ENCODE measurements around the gene ECHDC3. TPM values are rescaled to one million over a fixed set of nuclear protein-coding genes. Genes with fewer than 3 reads are reported as not detected.

Gene ECHDC3
- polyA plus RNA-seq, 10 donors, result 5.3 to 9.4 (median 7.1) TPM

GRCh38 chr10:11776080-11776479 is 33.9 kb downstream of the ECHDC3 start:
- DNase-seq, result no peak

- no peak for DNase-seq
These were observed 38.9 kb downstream of the ECHDC3 start for GRCh38 chr10:11781114-11781513.

GRCh38 chr10:11782793-11783557 is 40.8 kb downstream of the ECHDC3 start:
- DNase-seq, result peak; percentile 33 to 71 (median 47)

- no peak for DNase-seq
These were observed 41.3 kb downstream of the ECHDC3 start for GRCh38 chr10:11783558-11783865.

GRCh38 chr10:11787374-11787773 is 45.2 kb downstream of the ECHDC3 start:
- no peak for DNase-seq

GRCh38 chr10:11787846-11788245 is 45.7 kb downstream of the ECHDC3 start:
- no peak for DNase-seq

GRCh38 chr10:11789306-11789705 is 47.1 kb downstream of the ECHDC3 start:
- DNase-seq, result no peak

- DNase-seq, result no peak
These were observed 47.8 kb downstream of the ECHDC3 start for GRCh38 chr10:11789956-11790355.

GRCh38 chr10:11793762-11794479 is 51.7 kb downstream of the ECHDC3 start:
- no peak for DNase-seq

GRCh38 chr10:11794566-11794965 is 52.4 kb downstream of the ECHDC3 start:
- no peak for DNase-seq

GRCh38 chr10:11795101-11795920 is 53.1 kb downstream of the ECHDC3 start:
- no peak for DNase-seq

- peak in 2 of 3 donors; percentile 30 to 41 for DNase-seq
These were observed 54.3 kb downstream of the ECHDC3 start for GRCh38 chr10:11796474-11796873.

- no peak for DNase-seq
These were observed 55.1 kb downstream of the ECHDC3 start for GRCh38 chr10:11797281-11797680.

GRCh38 chr10:11797847-11798633 is 55.9 kb downstream of the ECHDC3 start:
- no peak for DNase-seq

- no peak for DNase-seq
These were observed 56.9 kb downstream of the ECHDC3 start for GRCh38 chr10:11798845-11799735.

- no peak for DNase-seq
These were observed 57.5 kb downstream of the ECHDC3 start for GRCh38 chr10:11799736-11800080.

- DNase-seq, result no peak
These were observed 62.2 kb downstream of the ECHDC3 start for GRCh38 chr10:11804336-11804735.

GRCh38 chr10:11805792-11806191 is 63.6 kb downstream of the ECHDC3 start:
- DNase-seq, result no peak

- DNase-seq, result no peak
These were observed 64.5 kb downstream of the ECHDC3 start for GRCh38 chr10:11806706-11807105.

- no peak for DNase-seq
These were observed 66.6 kb downstream of the ECHDC3 start for GRCh38 chr10:11808808-11809207.

- peak in 1 of 3 donors; percentile 51 for DNase-seq
These were observed 68.2 kb downstream of the ECHDC3 start for GRCh38 chr10:11810313-11810766.

Measured in muscle of back (tissue), 11 donors.